Progenitor cell of endocrine pancreas (in vitro differentiated cells): Measurements from ENCODE around the gene COBL. TPM values are rescaled to one million over a fixed set of nuclear protein-coding genes. Genes with fewer than 3 reads are reported as not detected.

Experiments
- DNase-seq: peaks from one replicate; pipeline ENCODE4 v3.0.0; 2021; ENCODE audit warnings: low spot score; ENCODE audit not compliant: unreplicated experiment
- H3K27ac Mint-ChIP-seq: 2 replicates; pipeline ENCODE4 v1.8.0; 2021; ENCODE audit warnings: mild to moderate bottlenecking, moderate library complexity, mixed read lengths
- H3K27me3 Mint-ChIP-seq: 2 replicates; pipeline ENCODE4 v1.8.0; 2021; ENCODE audit warnings: mixed read lengths
- H3K36me3 Mint-ChIP-seq: 2 replicates; pipeline ENCODE4 v1.8.0; 2022; ENCODE audit warnings: mixed read lengths; ENCODE audit not compliant: insufficient read depth
- H3K4me1 Mint-ChIP-seq: 2 replicates; pipeline ENCODE4 v1.8.0; 2021; ENCODE audit warnings: low read depth, mixed read lengths
- H3K4me3 Mint-ChIP-seq: 2 replicates; pipeline ENCODE4 v1.8.0; 2021; ENCODE audit warnings: low read depth, mild to moderate bottlenecking, moderate library complexity, mixed read lengths
- H3K9me3 Mint-ChIP-seq: 2 replicates; pipeline ENCODE4 v1.8.0; 2021; ENCODE audit warnings: low read depth, mixed read lengths
- total RNA-seq: library from RNA; stranded (reverse); gene quantifications from 2 replicates; pipeline ENCODE4 v1.2.1, GENCODE V29; 2021
- TF ChIP-seq, protein P1 (sequence below): fragments of 200-600 bp; sonication (generic); IDR thresholded peaks from one replicate; pipeline ENCODE4 v1.5.0; 2021; ENCODE audit warnings: antibody characterized with exemption, mild to moderate bottlenecking; ENCODE audit not compliant: unreplicated experiment

The COBL gene
- total RNA-seq, 1 donor from 2014 or later = 21.3 TPM

DNA sequence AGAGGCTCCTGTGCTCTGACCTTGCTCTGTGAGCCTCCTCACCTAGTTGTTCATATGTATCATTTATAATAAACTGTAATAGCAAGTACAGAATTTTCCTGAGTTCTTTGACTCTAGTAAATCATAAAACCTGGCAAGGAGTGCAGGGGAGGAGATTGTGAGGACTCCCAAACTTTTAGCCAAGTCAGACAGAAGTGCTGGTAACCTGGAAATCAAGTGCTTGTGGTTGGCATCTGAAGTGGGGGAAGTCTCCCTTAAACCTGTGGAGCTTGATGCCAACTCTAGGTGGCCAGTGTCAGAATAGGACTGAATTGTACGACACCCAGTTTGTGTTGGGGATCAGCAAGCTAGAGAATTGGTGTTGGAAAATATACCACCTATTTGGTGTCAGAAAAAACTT is 327.6 kb downstream of the COBL start:
- no peak for DNase-seq
- no peaks in the 10 kb centered on the region for H3K9me3 Mint-ChIP-seq
- H3K4me1 Mint-ChIP-seq = no peaks in the 10 kb centered on the region
- H3K27ac Mint-ChIP-seq = no peak overlapping the region
- no peak overlapping the region for H3K4me3 Mint-ChIP-seq
- no peaks in the 10 kb centered on the region for H3K36me3 Mint-ChIP-seq
- TF ChIP-seq, protein P1, sequence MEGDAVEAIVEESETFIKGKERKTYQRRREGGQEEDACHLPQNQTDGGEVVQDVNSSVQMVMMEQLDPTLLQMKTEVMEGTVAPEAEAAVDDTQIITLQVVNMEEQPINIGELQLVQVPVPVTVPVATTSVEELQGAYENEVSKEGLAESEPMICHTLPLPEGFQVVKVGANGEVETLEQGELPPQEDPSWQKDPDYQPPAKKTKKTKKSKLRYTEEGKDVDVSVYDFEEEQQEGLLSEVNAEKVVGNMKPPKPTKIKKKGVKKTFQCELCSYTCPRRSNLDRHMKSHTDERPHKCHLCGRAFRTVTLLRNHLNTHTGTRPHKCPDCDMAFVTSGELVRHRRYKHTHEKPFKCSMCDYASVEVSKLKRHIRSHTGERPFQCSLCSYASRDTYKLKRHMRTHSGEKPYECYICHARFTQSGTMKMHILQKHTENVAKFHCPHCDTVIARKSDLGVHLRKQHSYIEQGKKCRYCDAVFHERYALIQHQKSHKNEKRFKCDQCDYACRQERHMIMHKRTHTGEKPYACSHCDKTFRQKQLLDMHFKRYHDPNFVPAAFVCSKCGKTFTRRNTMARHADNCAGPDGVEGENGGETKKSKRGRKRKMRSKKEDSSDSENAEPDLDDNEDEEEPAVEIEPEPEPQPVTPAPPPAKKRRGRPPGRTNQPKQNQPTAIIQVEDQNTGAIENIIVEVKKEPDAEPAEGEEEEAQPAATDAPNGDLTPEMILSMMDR = no peak
- H3K27me3 Mint-ChIP-seq = peaks cover 5% of the 10 kb centered on the region

DNA sequence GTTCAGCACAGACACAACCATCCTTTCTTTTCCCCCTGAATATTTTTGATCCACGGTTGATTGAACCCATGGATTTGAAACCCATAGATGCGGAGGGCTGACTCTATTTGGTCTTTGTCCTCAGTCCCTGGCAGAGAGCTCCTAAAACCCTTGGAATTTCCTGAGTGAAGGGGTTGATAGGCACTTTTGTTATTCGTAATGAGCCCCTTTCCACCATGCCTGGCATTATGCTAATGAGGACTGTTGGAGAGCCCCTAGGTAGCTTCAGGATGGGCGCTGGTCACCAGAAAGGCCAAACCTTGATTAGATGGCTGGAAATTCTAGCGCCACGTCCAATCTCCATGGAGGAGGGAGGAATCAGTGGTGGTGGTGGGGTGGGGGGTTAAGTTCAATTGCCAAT is 328.1 kb downstream of the COBL start:
- no peak for DNase-seq
- no peak overlapping the region for H3K27ac Mint-ChIP-seq

DNA sequence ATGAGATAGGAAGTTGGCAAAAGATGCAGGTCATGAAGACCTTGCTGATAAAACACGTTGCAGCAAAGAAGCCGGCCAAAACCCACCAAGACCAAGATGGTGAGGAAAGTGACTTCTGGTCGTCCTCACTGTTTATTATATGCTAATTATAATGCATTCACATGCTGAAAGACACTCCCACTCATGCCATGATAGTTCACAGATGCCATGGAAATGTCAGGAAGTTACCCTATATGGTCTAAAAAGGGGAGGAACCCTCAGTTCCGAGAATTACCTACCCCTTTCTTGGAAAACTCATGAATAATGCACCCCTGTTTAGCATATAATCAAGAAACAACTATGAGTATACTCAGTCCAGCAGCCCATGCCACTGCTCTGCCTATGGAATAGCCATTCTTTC is 331.5 kb downstream of the COBL start:
- no peaks in the 10 kb centered on the region for H3K4me1 Mint-ChIP-seq
- H3K27me3 Mint-ChIP-seq = peaks cover 12% of the 10 kb centered on the region
- no peaks in the 10 kb centered on the region for H3K36me3 Mint-ChIP-seq
- no peaks in the 10 kb centered on the region for H3K9me3 Mint-ChIP-seq
- DNase-seq = no peak
- TF ChIP-seq, protein P1 = no peak
- no peak overlapping the region for H3K4me3 Mint-ChIP-seq
- no peak overlapping the region for H3K27ac Mint-ChIP-seq

More for the DNA sequence above, 328.1 kb downstream of the COBL start:
- Mint-ChIP-seq H3K27me3 (peaks cover 6% of the 10 kb centered on the region), H3K4me1 (no peaks in the 10 kb centered on the region), H3K9me3 (no peaks in the 10 kb centered on the region), H3K4me3 (no peak overlapping the region), H3K36me3 (no peaks in the 10 kb centered on the region)
- TF ChIP-seq, protein P1 = no peak

DNA sequence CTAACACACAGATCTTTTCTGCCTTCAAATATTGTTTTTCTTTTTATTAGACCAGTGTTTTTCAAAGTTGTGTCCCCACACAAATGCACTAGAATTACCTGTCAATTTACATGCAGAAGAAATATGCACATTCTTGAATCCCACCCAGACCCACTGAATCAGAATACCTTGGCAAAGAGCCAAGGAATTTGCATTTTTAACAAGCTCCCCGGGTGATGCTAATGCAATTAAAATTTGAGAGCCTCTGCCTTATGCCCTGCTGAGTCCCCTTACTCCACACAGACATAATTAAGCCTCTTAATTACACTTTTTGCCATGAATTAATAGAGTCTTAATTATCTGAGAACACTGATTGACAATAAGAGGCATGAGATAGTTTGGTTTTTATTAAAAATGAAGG is 332.8 kb downstream of the COBL start:
- Mint-ChIP-seq H3K36me3 (no peaks in the 10 kb centered on the region), H3K4me1 (no peaks in the 10 kb centered on the region), H3K27ac (no peak overlapping the region), H3K4me3 (no peak overlapping the region), H3K27me3 (peaks cover 12% of the 10 kb centered on the region), H3K9me3 (peaks cover 2% of the 10 kb centered on the region)
- TF ChIP-seq, protein P1 = no peak
- no peak for DNase-seq

DNA sequence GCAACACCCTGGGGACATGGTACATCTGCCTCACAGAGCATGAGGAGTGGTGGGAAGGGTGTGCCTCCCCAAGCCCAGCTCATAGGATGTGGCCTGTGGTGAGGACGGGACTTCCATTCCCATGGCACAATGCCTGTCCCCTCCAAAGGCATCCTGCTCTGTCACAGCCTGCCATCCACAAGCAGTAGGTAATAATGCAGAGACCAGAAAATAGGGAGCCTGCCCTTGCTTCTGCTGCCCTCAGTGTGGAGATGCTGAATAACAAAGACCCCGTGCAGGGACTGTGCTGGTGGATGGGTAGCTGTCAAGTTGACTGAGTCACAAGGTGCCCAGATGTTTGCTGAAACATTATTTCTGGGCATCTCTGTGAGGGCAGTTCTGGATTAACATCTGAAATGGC is 334.0 kb downstream of the COBL start:
- no peak overlapping the region for H3K4me3 Mint-ChIP-seq
- peaks cover 12% of the 10 kb centered on the region for H3K27me3 Mint-ChIP-seq
- peaks cover 3% of the 10 kb centered on the region for H3K9me3 Mint-ChIP-seq
- H3K4me1 Mint-ChIP-seq = no peaks in the 10 kb centered on the region
- no peaks in the 10 kb centered on the region for H3K36me3 Mint-ChIP-seq
- H3K27ac Mint-ChIP-seq = no peak overlapping the region
- no peak for DNase-seq
- TF ChIP-seq, protein P1 = peak; percentile 36
